ENCODE results near the gene POC1A.

GRCh38 chr3:52091586-52092270 lies 62.5 kb downstream of the POC1A start:
- TF ChIP-seq, protein P1, sequence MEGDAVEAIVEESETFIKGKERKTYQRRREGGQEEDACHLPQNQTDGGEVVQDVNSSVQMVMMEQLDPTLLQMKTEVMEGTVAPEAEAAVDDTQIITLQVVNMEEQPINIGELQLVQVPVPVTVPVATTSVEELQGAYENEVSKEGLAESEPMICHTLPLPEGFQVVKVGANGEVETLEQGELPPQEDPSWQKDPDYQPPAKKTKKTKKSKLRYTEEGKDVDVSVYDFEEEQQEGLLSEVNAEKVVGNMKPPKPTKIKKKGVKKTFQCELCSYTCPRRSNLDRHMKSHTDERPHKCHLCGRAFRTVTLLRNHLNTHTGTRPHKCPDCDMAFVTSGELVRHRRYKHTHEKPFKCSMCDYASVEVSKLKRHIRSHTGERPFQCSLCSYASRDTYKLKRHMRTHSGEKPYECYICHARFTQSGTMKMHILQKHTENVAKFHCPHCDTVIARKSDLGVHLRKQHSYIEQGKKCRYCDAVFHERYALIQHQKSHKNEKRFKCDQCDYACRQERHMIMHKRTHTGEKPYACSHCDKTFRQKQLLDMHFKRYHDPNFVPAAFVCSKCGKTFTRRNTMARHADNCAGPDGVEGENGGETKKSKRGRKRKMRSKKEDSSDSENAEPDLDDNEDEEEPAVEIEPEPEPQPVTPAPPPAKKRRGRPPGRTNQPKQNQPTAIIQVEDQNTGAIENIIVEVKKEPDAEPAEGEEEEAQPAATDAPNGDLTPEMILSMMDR (conservative IDR thresholded peaks at IDR 0.05 in 1 of 2, IDR thresholded peaks at IDR 0.05 in 1 of 2; ENCODE audit: low read depth in 1 of 2, low read length in 2 of 2), result no peak
- TF ChIP-seq EZH2 (IDR thresholded peaks at IDR 0.05; ENCODE audit: low read length, missing control alignments), result no peak

All from fibroblast of lung (primary cell).